Measurements from ENCODE around the gene FOXK2.
"Not testable (repeated sequence)": the region's sequence is repeated elsewhere in the genome, so short reads cannot be mapped to it uniquely, and the experiment has no call there.

The FOXK2 gene

DNA sequence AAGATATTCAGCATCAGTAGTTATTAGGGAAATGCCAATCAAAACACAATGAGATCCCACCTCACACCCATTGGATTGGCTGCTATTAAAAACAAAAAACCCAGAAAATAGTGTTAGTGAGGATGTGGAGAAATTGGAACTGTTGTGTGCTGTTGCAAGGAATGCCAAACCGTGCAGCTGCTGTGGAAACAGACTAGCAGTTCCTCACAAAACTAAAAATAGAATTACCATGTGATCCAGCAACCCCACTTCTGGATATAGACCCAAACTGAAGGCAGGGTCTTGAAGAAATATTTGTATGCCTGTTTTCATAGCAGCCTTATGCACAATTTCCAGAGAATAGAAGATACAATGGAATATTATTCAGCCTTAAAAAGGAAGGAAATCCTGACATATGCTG is 46.0 kb downstream of the FOXK2 start:
- DNase-seq, result no peak

DNA sequence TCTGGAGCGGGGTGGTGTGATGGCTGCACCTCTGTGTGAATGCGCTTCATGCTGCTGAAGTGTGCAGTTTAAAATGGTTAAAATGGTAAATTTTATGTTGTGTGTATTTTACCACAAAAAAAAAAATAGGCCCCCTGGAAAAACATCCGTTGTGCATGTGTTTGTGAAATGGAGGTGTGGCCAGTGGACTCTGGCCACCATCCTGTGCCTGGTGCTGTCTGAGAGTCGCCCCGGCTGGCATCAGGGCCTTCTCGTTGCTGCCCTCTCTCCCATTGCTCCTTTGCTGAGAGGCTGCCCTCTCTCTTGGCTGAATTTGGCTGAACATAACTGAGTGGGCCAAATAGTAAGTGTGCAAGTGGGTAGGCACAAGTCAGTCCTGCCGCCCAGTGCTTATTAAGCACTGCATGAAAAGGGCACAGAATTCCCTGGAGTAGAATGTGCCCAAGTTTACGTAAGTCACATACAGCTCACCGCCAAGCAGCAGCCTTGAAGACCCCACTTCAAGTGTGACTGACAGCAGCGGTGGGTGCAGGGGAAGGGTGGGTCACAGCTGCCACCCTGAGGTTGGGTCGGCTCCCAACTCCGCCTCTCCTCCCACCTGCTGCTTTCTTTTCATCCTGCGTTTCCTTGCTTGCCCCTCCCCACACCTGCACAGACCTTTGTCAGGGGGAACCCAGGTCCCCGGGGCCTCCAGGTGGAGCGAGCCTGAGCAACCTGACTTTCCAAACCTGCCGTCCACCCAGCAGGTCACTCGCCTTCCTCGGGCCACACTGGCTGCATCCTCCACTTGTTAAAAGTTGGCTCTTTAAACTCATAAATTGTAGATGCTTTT is 46.8 kb downstream of the FOXK2 start:
- DNase-seq, result no peak

DNA sequence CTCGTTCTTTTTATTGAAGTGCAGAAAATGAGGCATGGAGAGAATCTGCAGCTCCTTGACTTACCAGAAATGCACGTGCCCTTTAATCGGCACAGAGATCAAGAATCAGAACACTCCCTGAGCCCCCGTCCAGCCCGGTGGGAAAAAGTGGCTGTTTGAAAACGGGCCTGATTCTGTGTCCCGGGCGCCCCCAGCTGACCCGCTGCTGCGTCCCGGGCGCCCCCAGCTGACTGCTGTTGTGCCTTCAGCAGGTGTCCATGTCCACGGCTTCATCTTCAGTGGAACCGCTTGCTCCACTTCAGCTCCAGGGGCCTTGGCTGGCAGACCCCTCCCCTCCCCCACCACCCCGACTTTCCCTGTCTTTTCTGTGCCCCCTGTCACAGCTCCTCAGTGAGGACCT is 47.8 kb downstream of the FOXK2 start:
- no peak for DNase-seq

DNA sequence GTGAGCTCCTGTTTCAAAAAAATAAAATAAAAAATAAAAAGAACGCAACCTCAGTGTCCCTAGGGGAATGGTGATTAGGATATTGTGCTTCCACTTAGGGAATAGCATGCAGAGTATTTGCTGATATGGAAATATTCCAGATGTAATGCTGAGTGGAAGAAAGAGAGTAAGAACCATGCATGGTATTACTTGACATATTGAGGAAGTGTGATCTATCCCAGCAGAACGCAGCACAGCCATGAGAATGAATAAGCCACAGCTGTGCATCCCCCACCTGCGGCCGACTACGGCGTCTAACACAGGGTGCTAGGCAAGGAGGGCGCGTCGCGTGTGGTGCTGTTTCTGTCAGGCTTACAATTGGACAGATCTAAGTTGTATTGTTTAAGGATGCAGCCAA is 49.5 kb downstream of the FOXK2 start:
- DNase-seq, result no peak

DNA sequence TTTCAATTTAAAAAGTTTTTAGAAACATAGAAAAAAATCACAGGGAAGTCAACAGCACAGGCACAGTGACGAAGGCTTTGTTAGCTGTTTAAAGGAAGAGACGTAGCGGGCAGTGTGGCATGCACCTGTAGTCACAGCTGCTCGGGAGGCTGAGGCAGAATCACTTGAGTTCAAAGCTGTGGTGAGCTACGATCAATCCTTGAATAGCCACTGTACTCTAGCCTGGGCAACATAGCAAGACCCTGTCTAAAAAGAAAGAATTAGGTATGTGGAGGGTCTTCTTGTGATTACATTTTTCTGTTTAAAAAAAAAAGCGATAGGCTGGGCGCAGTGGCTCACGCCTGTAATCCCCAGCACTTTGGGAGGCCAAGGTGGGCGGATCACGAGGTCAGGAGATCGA is 50.1 kb downstream of the FOXK2 start:
- no peak for DNase-seq

- DNase-seq, result no peak
Measured at GRCh38 chr17:82570277-82570676, 50.7 kb downstream of the FOXK2 start.

DNA sequence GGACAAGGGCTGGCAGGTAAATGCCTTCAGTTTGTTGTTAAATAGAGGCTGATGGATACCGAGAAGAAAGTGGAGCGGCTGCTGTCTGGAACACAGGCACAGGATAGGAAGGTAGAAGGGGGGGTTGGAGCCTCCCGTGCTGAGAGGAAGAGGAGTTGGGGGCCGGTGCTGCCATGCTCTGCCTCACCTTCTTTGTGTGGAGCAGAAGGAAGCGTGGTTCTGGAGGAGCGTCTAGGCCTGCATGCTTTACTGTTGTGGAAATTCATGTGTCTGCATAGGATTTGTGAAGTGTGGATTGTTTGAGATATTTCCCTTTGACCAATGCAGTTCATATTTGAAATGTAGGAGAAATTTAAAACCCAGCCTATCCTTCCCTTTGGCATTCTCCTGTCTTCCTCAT is 52.3 kb downstream of the FOXK2 start:
- no peak for DNase-seq

DNA sequence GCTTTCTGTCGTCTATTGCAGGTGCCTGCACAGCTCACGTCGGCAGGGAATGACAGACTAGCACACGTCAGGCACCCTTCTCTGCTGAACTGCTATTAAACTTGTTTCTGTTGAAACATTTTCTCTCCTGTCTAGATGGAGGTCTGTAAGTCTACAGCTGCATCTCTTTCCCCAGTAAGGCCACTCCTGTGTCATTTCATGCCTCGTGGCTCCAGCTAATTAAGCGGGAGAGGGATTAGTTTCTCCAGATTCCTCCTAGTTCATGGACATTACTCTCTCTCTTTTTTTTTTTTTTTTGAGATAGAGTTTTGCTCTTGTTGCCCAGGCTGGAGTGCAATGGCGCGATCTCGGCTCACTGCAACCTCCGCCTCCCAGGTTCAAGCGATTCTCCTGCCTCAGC is 54.5 kb downstream of the FOXK2 start:
- DNase-seq, result no peak

DNA sequence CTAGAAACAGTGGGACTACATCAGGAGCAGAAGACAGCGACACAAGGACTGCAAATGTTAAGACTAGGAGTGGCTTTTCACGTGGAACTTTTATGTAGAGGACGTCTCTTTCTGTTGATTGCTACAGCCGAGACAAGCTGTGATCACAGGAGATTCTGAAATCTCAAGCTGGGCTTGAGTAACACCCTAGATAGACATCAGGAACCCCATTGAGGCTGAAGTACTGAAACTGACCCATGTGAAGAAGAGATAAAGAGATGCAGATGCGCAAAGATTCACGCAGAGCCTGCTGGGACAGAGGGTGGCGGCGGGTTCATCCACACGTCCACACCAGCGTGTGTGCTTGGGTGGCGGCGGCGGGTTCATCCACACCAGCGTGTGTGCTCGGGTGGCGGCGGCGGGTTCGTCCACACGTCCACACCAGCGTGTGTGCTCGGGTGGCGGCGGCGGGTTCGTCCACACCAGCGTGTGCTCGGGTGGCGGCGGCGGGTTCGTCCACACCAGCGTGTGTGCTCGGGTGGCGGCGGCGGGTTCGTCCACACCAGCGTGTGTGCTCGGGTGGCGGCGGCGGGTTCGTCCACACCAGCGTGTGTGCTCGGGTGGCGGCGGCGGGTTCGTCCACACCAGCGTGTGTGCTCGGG is 56.2 kb downstream of the FOXK2 start:
- DNase-seq, result not testable (repeated sequence)

- DNase-seq, result no peak
Measured at GRCh38 chr17:82577300-82577699, 57.8 kb downstream of the FOXK2 start.

DNA sequence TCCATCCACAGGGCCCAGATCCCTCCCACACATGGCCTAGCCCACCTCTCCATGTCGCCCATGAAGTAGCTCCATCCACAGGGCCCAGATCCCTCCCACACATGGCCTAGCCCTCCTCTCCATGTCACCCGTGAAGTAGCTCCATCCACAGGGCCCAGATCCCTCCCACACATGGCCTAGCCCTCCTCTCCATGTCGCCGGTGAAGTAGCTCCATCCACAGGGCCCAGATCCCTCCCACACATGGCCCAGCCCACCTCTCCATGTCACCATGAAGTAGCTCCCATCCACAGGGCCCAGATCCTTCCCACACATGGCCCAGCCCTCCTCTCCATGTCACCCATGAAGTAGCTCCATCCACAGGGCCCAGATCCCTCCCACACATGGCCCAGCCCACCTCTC is 60.4 kb downstream of the FOXK2 start:
- DNase-seq, result not testable (repeated sequence)

- no peak for DNase-seq
Measured at GRCh38 chr17:82582213-82582612, 62.7 kb downstream of the FOXK2 start.

GRCh38 chr17:82582709-82583108 is 63.2 kb downstream of the FOXK2 start:
- DNase-seq, result no peak

GRCh38 chr17:82583720-82584234 is 64.2 kb downstream of the FOXK2 start:
- no peak for DNase-seq

- not testable (repeated sequence) for DNase-seq
Measured at GRCh38 chr17:82585935-82586575, 66.5 kb downstream of the FOXK2 start.

DNA sequence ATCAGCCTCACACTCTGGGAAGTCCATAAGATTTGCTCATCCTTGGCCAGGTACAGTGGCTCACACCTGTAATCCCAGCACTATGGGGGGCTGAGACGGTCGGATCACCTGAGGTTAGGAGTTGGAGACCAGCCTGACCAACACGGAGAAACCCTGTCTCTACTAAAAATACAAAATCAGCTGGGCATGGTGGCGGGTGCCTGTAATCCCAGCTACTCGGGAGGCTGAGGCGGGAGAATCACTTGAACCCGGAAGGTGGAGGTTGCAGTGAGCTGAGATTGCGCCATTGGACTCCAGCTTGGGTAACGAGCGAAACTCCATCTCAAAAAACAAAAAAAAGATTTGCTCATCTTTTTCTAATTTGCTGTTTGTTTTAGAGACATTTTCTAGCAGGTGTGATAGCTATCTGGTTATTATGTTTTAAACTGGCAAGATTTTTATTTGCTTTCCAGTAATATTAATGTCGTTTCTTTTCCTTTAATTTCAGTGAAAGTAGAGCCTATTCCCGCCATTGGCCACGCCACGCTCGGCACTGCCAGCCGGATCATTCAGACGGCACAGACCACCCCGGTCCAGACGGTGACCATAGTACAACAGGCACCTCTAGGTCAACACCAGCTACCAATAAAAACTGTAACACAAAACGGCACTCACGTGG is 67.2 kb downstream of the FOXK2 start:
- DNase-seq, result no peak

- DNase-seq, result no peak
Measured at GRCh38 chr17:82587234-82588086, 67.9 kb downstream of the FOXK2 start.

DNA sequence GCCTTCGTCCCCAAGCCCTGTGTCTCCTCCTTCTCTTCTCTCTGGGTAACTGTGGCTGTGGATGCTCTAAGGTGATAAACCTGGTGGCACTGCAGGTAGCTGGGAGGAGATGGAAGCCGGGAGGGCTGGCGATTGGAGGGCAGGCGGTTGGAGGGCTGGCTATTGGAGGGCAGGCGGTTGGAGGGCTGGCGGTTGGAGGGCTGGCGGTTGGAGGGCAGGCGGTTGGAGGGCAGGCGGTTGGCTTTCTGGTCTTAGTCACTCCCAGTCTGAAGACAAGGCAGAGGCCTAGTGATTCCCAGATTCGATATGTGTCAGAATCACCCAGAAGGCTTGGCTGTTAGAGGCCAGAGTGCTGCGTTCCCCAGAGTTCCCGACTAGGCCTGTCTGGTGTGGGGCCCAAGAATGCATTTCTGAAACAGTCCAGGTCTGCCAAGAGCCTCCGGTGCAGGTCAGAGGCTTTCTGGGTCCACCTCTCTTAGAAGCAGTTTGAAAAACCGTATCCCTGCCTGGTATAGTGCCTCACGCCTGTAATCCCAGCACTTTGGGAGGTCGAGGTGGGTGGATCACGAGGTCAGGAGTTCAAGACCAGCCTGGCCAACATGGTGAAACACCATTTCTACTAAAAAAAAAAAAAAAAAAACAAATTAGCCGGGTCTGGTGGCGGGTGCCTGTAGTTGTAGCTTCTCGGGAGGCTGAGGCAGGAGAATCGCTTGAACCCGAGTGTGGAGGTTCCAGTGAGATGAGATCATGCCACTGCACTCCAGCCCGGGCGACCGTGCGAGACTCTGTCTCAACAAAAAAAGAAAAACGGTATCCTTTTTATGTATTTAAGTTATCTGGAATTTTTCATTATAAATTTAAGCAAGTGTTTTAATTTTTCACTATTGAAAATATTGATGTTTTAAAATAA is 69.0 kb downstream of the FOXK2 start:
- DNase-seq, result no peak

- no peak for DNase-seq
Measured at GRCh38 chr17:82589851-82590180, 70.3 kb downstream of the FOXK2 start.

DNA sequence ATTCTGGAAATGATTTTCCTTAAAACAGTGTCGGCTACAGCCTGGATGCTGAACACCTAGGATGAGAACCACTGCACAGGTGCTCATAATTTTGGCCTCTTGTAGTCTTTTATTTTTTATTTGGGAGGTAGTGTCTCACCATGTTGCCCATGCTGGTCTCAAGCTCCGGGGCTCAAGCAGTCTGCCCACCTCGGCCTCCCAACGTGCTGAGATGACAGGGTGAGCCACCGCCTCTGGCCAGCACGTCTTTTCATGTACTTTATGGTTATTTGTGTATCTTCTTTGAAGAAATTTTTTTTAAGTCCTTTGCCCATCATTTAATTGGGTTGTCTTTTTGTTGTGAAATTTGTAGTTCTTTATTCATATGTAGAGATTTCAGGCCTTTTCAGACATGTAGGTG is 70.7 kb downstream of the FOXK2 start:
- DNase-seq, result no peak

DNA sequence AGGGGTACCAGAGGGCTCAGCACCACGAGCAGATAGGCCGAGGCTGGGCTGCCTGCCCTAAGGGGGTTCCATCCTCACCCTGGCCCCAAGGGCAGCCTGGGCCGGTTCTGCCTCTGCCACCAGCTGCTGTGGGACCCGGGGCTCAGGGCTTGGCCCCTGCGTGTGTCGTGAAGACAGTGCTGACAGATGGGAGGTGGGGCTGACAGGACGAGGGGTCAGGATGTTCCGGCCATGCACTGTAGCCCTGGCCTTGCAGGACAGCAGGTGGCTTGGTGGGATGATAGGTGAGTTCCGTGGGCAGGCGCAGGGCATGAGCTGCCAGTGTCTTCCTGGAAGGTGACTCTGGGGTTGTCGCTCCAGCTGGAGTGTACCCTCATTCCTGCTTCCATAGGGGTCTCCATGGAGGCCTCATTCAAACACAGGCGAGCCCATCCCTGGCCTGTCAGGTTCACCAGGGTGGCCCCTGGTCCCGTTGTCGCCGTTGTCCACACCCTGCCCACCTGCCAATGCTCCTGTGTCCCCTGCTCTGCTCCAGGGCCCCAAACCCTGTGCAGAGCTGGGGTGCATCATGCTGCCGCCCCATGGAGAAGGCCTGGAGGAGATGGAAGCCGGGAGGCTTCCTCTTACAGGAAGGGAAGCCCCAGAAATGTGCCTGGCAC is 71.5 kb downstream of the FOXK2 start:
- no peak for DNase-seq
